ENCODE data around the gene OR6Y1. TPM values are rescaled to one million over a fixed set of nuclear protein-coding genes. Genes with fewer than 3 reads are reported as not detected.

Gene OR6Y1
- total RNA-seq, 1 experiment from 2014 or later, result not detected

GRCh38 chr1:158547533-158547932 is 6.7 kb downstream of the OR6Y1 start:
- H2AFZ ChIP-seq (ENCODE audit: low read depth, low read length, poor library complexity, severe bottlenecking), result no peak overlapping the region
- RAD21 ChIA-PET (ENCODE audit: low non-redundant PET in 1 of 2, low total read pairs in 2 of 2, uncharacterized antibody in 2 of 2, unreplicated experiment in 2 of 2), result no interaction called here
- POLR2A ChIA-PET, result no interaction called here
- BruUV-seq (replicated peaks), result no TSS peak
- no peak for DNase-seq (ENCODE audit: low read depth, low spot score)
- no peaks in the 10 kb centered on the region for H3K27me3 ChIP-seq (ENCODE audit: insufficient read depth, low read length)
- H3K9me3 ChIP-seq (ENCODE audit: control insufficient read depth in 1 of 2, insufficient read depth in 1 of 2, low read depth in 1 of 2, low read length in 2 of 2), result no peaks in the 10 kb centered on the region
- no peak for ATAC-seq
- H3K4me3 ChIP-seq (replicated peaks in 1 of 2; ENCODE audit: low read depth in 1 of 2, low read length in 2 of 2), result no peak overlapping the region
- TF ChIP-seq ELF1 (IDR thresholded peaks at IDR 0.05; ENCODE audit: borderline replicate concordance, low read depth) (no peak), CBX3 (IDR thresholded peaks at IDR 0.05; ENCODE audit: low read depth) (no peak), ZBTB33 (IDR thresholded peaks at IDR 0.05; ENCODE audit: extremely low read depth, insufficient replicate concordance, low read length) (no peak), CEBPB (IDR thresholded peaks at IDR 0.05; ENCODE audit: low read depth) (no peak), SRF (IDR thresholded peaks at IDR 0.05; ENCODE audit: low read depth) (no peak), EZH2phosphoT487 (IDR thresholded peaks at IDR 0.05; ENCODE audit: borderline replicate concordance) (no peak), RAD21 (IDR thresholded peaks at IDR 0.05; ENCODE audit: low read depth) (no peak), TCF7L2 (IDR thresholded peaks at IDR 0.05; ENCODE audit: borderline replicate concordance, extremely low read depth, insufficient read depth, insufficient read length) (no peak), FOSL1 (IDR thresholded peaks at IDR 0.05; ENCODE audit: low read depth) (no peak), REST (IDR thresholded peaks at IDR 0.05; ENCODE audit: low read depth) (no peak), MAX (IDR thresholded peaks at IDR 0.05) (no peak), YY1 (IDR thresholded peaks at IDR 0.05; ENCODE audit: extremely low read depth, insufficient replicate concordance, low read depth, low read length) (no peak), ZFX (IDR thresholded peaks at IDR 0.05) (no peak), EZH2 (IDR thresholded peaks at IDR 0.05) (no peak), ZNF274 (IDR thresholded peaks at IDR 0.05; ENCODE audit: low read depth, low read length) (no peak), POLR2A (IDR thresholded peaks at IDR 0.05; ENCODE audit: borderline replicate concordance, extremely low read depth, insufficient read depth, insufficient read length) (no peak), SP1 (IDR thresholded peaks at IDR 0.05; ENCODE audit: low read depth) (no peak), JUND (IDR thresholded peaks at IDR 0.05) (no peak), CTCF (IDR thresholded peaks at IDR 0.05 in 2 of 3, conservative IDR thresholded peaks at IDR 0.05 in 1 of 3; ENCODE audit: borderline replicate concordance in 1 of 3, insufficient read depth in 1 of 3, low read depth in 2 of 3, low read length in 2 of 3) (no peak)
- H3K36me3 ChIP-seq (ENCODE audit: control insufficient read depth in 1 of 2, insufficient read depth in 2 of 2, low read length in 2 of 2), result no peaks in the 10 kb centered on the region
- no peaks in the 10 kb centered on the region for H3K9me2 ChIP-seq (ENCODE audit: insufficient read depth)
- CTCF ChIA-PET, result no interaction called here
- no peaks in the 10 kb centered on the region for H3K79me2 ChIP-seq (ENCODE audit: insufficient read depth, low read length)
- H3K27ac ChIP-seq (ENCODE audit: low read depth, low read length), result no peak overlapping the region
- no peaks in the 10 kb centered on the region for H4K20me1 ChIP-seq (ENCODE audit: insufficient read depth)
- no peaks in the 10 kb centered on the region for H3K4me1 ChIP-seq (ENCODE audit: control insufficient read depth in 1 of 2, insufficient read depth in 2 of 2, low read length in 2 of 2)
- no peak overlapping the region for H3K9ac ChIP-seq (ENCODE audit: low read length)
- intact Hi-C loops (cut with micrococcal nuclease), result no loop called here
- no peak overlapping the region for H3K4me2 ChIP-seq (ENCODE audit: low read length)

Data from HCT116 (cell line).